GM19025 (cell line): ENCODE results near the gene UBAP1L.
"Not testable (repeated sequence)": the region's sequence is repeated elsewhere in the genome, so short reads cannot be mapped to it uniquely, and the experiment has no call there.

Experiments
- ATAC-seq: cut with Tn5 transposase; IDR thresholded peaks from one replicate; pipeline ENCODE4 v1.9.1; 2021; ENCODE audit warnings: mild to moderate bottlenecking, low read depth, moderate library complexity; ENCODE audit not compliant: unreplicated experiment

Gene UBAP1L

GRCh38 chr15:65115086-65115485 lies at the start of gene UBAP1L:
TSS of gene UBAP1L (minus strand) at chr15:65115200. CDS start at chr15:65106215, 8,985 bp downstream.
- no peak for ATAC-seq

GRCh38 chr15:65164139-65164538 lies 49.1 kb upstream of the UBAP1L start:
- no peak for ATAC-seq

- ATAC-seq, result no peak
These were observed 48.0 kb upstream of the UBAP1L start for GRCh38 chr15:65163041-65163440.

- ATAC-seq, result no peak
These were observed 41.7 kb upstream of the UBAP1L start for GRCh38 chr15:65156692-65157091.

GRCh38 chr15:65154720-65155119 lies 39.7 kb upstream of the UBAP1L start:
- no peak for ATAC-seq

GRCh38 chr15:65147902-65148301 lies 32.9 kb upstream of the UBAP1L start:
- ATAC-seq, result no peak

GRCh38 chr15:65146438-65146837 lies 31.4 kb upstream of the UBAP1L start:
- no peak for ATAC-seq

GRCh38 chr15:65138631-65139030 lies 23.6 kb upstream of the UBAP1L start:
- ATAC-seq, result not testable (repeated sequence)

GRCh38 chr15:65137893-65138292 lies 22.9 kb upstream of the UBAP1L start:
- ATAC-seq, result not testable (repeated sequence)

GRCh38 chr15:65137089-65137488 lies 22.1 kb upstream of the UBAP1L start:
- not testable (repeated sequence) for ATAC-seq

GRCh38 chr15:65134538-65134937 lies 19.5 kb upstream of the UBAP1L start:
- ATAC-seq, result no peak

GRCh38 chr15:65133548-65134200 lies 18.7 kb upstream of the UBAP1L start, which contains the start of gene PDCD7:
TSS of gene PDCD7 (minus strand) at chr15:65133808. CDS start at chr15:65133781, 27 bp downstream.
- ATAC-seq, result peak; percentile 76

GRCh38 chr15:65132878-65133547 lies 18.0 kb upstream of the UBAP1L start:
- ATAC-seq, result peak; percentile 44

- no peak for ATAC-seq
These were observed 15.9 kb upstream of the UBAP1L start for GRCh38 chr15:65130941-65131340.

- no peak for ATAC-seq
These were observed 542 bp upstream of the UBAP1L start for GRCh38 chr15:65115542-65115941.

GRCh38 chr15:65110676-65111292 lies 4.2 kb downstream of the UBAP1L start:
- no peak for ATAC-seq

GRCh38 chr15:65106011-65106590 lies 8.9 kb downstream of the UBAP1L start:
- no peak for ATAC-seq

- no peak for ATAC-seq
These were observed 10.0 kb downstream of the UBAP1L start for GRCh38 chr15:65105038-65105437.

GRCh38 chr15:65102912-65103311 lies 12.1 kb downstream of the UBAP1L start:
- ATAC-seq, result no peak

- no peak for ATAC-seq
These were observed 12.9 kb downstream of the UBAP1L start for GRCh38 chr15:65101891-65102708.
